H1 (cell line): ENCODE measurements around the gene CGNL1. TPM values are rescaled to one million over a fixed set of nuclear protein-coding genes. Genes with fewer than 3 reads are reported as not detected.

ENCODE experiments used
- CTCF ChIA-PET: fragments of 300-600 bp; sonication (Branson Sonifier 250); formaldehyde crosslinking; loops from one replicate; lab custom pipeline; 2021; ENCODE audit not compliant: partially characterized antibody; lab: Charles Lee
- POLR2A ChIA-PET: fragments of 300-600 bp; sonication (Branson Sonifier 250); formaldehyde crosslinking; loops from one replicate; lab custom pipeline; 2021; ENCODE audit warnings: inconsistent platforms; ENCODE audit not compliant: partially characterized antibody; lab: Charles Lee
- DNase-seq, 2 experiments: peaks; one replicate each; pipeline versions ENCODE4 v3.0.0 to v3.0.0-alpha.2; 2010 to 2022; ENCODE audit warnings: low spot score in 2 of 2, low read depth in 1 of 2, mixed read lengths in 1 of 2
- FAIRE-seq: peaks from 2 replicates; lab custom pipeline; 2011; peaks lifted over from hg19 to GRCh38; lab: Jason Lieb, UNC
- H2AFZ ChIP-seq: 2 replicates; pipeline ENCODE4 v1.8.1; 2012; ENCODE audit warnings: low read length, inconsistent platforms
- H2AK5ac ChIP-seq: 2 replicates; pipeline ENCODE4 v1.6.1; 2013; ENCODE audit warnings: low read depth, low read length
- H2BK120ac ChIP-seq: replicated peaks from 2 replicates; pipeline ENCODE3; 2013; ENCODE audit warnings: low read depth, low read length, inconsistent platforms
- H2BK12ac ChIP-seq: 2 replicates; pipeline ENCODE4 v1.6.1; 2013; ENCODE audit warnings: low read depth, low read length
- H2BK15ac ChIP-seq: 2 replicates; pipeline ENCODE4 v1.6.1; 2013; ENCODE audit warnings: low read length
- H2BK20ac ChIP-seq: 2 replicates; pipeline ENCODE4 v1.6.1; 2013; ENCODE audit warnings: low read length
- H2BK5ac ChIP-seq: 2 replicates; pipeline ENCODE4 v1.6.1; 2013; ENCODE audit warnings: low read depth, low read length
- H3K14ac ChIP-seq: 2 replicates; pipeline ENCODE4 v1.6.1; 2013; ENCODE audit warnings: inconsistent platforms; ENCODE audit not compliant: insufficient read length
- H3K18ac ChIP-seq: 2 replicates; pipeline ENCODE4 v1.6.1; 2013; ENCODE audit warnings: low read length; ENCODE audit errors: extremely low read depth
- H3K23ac ChIP-seq: 2 replicates; pipeline ENCODE4 v1.6.1; 2013; ENCODE audit warnings: inconsistent platforms; ENCODE audit not compliant: insufficient read length
- H3K23me2 ChIP-seq: 2 replicates; pipeline ENCODE4 v1.6.1; 2013; ENCODE audit warnings: low read depth, low read length
- H3K27ac ChIP-seq: 2 replicates; pipeline ENCODE4 v1.6.1; 2011; ENCODE audit warnings: low read depth, low read length, inconsistent platforms
- H3K27me3 ChIP-seq, 4 experiments: replicated peaks in 1 of 4; 1 replicate in 1 of 4; 2 replicates in 3 of 4; pipeline versions ENCODE4 v1.6.1 to v1.8.1; 2011 to 2013; ENCODE audit warnings: low read length in 3 of 4, mild to moderate bottlenecking in 3 of 4, inconsistent platforms in 2 of 4, mixed read lengths in 2 of 4, moderate library complexity in 1 of 4; ENCODE audit not compliant: control insufficient read depth in 3 of 4, insufficient read depth in 3 of 4; ENCODE audit errors: extremely low read depth in 1 of 4
- H3K36me3 ChIP-seq, 4 experiments: 2 replicates each; pipeline versions ENCODE4 v1.6.1 to v1.8.1; 2011 to 2013; ENCODE audit warnings: mild to moderate bottlenecking in 4 of 4, low read length in 3 of 4, moderate library complexity in 2 of 4, control low read depth in 1 of 4, inconsistent platforms in 1 of 4; ENCODE audit not compliant: insufficient read depth in 4 of 4, control insufficient read depth in 2 of 4
- H3K4ac ChIP-seq: replicated peaks from 2 replicates; pipeline ENCODE3; 2013; ENCODE audit warnings: low read length, low read depth, mixed read lengths, inconsistent platforms; ENCODE audit not compliant: insufficient read length
- H3K4me1 ChIP-seq, 4 experiments: replicated peaks in 1 of 4; 1 replicate in 1 of 4; 2 replicates in 3 of 4; pipeline versions ENCODE4 v1.6.1 to v1.8.1; 2011 to 2013; ENCODE audit warnings: low read length in 3 of 4, inconsistent platforms in 2 of 4, mixed read lengths in 1 of 4; ENCODE audit not compliant: insufficient read depth in 4 of 4, control insufficient read depth in 3 of 4
- H3K4me2 ChIP-seq, 2 experiments: 2 replicates each; pipeline versions ENCODE4 v1.6.1 to v1.8.1; 2011 to 2013; ENCODE audit warnings: low read depth in 2 of 2, low read length in 2 of 2, control low read depth in 1 of 2, inconsistent platforms in 1 of 2, mild to moderate bottlenecking in 1 of 2; ENCODE audit not compliant: insufficient read depth in 1 of 2
- H3K4me3 ChIP-seq, 4 experiments: fragments of 200-600, 300-600 bp in 1 of 4; sonication (generic), shearing (Covaris generic), sonication (Bioruptor Twin) in 1 of 4; 2 replicates each; pipeline versions ENCODE4 v1.5.1 to v1.8.1; 2011 to 2016; ENCODE audit warnings: low read length in 4 of 4, low read depth in 3 of 4, control low read depth in 2 of 4, inconsistent platforms in 2 of 4, mild to moderate bottlenecking in 2 of 4, mixed read lengths in 1 of 4, moderate library complexity in 1 of 4; ENCODE audit not compliant: insufficient read depth in 2 of 4; ENCODE audit errors: extremely low read depth in 1 of 4
- H3K56ac ChIP-seq: replicated peaks from 2 replicates; pipeline ENCODE3; 2013; ENCODE audit warnings: low read depth, mild to moderate bottlenecking, mixed read lengths, low read length, inconsistent platforms; ENCODE audit not compliant: insufficient read length
- H3K79me1 ChIP-seq: 2 replicates; pipeline ENCODE4 v1.6.1; 2013; ENCODE audit warnings: low read depth, low read length, control low read depth
- H3K79me2 ChIP-seq, 2 experiments: 2 replicates each; pipeline versions ENCODE4 v1.6.1 to v1.8.1; 2012 to 2013; ENCODE audit warnings: low read length in 2 of 2, mild to moderate bottlenecking in 2 of 2, inconsistent platforms in 1 of 2; ENCODE audit not compliant: insufficient read depth in 2 of 2, control insufficient read depth in 1 of 2
- H3K9ac ChIP-seq, 4 experiments: replicated peaks in 1 of 4; 1 replicate in 1 of 4; 2 replicates in 3 of 4; pipeline versions ENCODE4 v1.6.1 to v1.8.1; 2011 to 2013; ENCODE audit warnings: low read depth in 3 of 4, low read length in 3 of 4, control low read depth in 2 of 4, mild to moderate bottlenecking in 2 of 4, moderate library complexity in 2 of 4, inconsistent platforms in 1 of 4; ENCODE audit errors: extremely low read depth in 1 of 4
- H3K9me3 ChIP-seq, 2 experiments: 2 replicates each; pipeline versions ENCODE4 v1.6.1 to v1.8.1; 2012 to 2013; ENCODE audit warnings: mild to moderate bottlenecking in 2 of 2, moderate library complexity in 2 of 2, control low read depth in 1 of 2, inconsistent platforms in 1 of 2, low read depth in 1 of 2, low read length in 1 of 2, mixed read lengths in 1 of 2; ENCODE audit not compliant: insufficient read depth in 2 of 2
- H4K20me1 ChIP-seq, 2 experiments: replicated peaks in 1 of 2; 2 replicates each; pipeline versions ENCODE3 to v1.8.1; 2011 to 2013; ENCODE audit warnings: inconsistent platforms in 2 of 2, low read length in 2 of 2, mild to moderate bottlenecking in 1 of 2; ENCODE audit not compliant: insufficient read depth in 2 of 2, control insufficient read depth in 1 of 2
- H4K5ac ChIP-seq: 2 replicates; pipeline ENCODE4 v1.6.1; 2013; ENCODE audit warnings: low read length, low read depth, mixed read lengths, inconsistent platforms; ENCODE audit not compliant: insufficient read length
- H4K8ac ChIP-seq: 2 replicates; pipeline ENCODE4 v1.8.0; 2013; ENCODE audit warnings: mild to moderate bottlenecking, moderate library complexity, low read length, inconsistent platforms; ENCODE audit not compliant: insufficient read depth; ENCODE audit errors: extremely low read depth
- H4K91ac ChIP-seq: replicated peaks from 2 replicates; pipeline ENCODE3; 2013; ENCODE audit warnings: low read length, mixed read lengths, inconsistent platforms; ENCODE audit not compliant: insufficient read length
- CEBPB ChIP-seq: IDR thresholded peaks from 2 replicates; pipeline ENCODE4 v1.6.1; 2012; ENCODE audit warnings: low read depth, low read length
- CTCF ChIP-seq, 3 experiments: IDR thresholded peaks; 1 replicate in 2 of 3; 2 replicates in 1 of 3; pipeline versions ENCODE4 v1.5.1 to v1.6.1; 2011; ENCODE audit warnings: low read length in 3 of 3, mild to moderate bottlenecking in 3 of 3, inconsistent platforms in 2 of 3, low read depth in 1 of 3, moderate library complexity in 1 of 3; ENCODE audit not compliant: insufficient read depth in 1 of 3; ENCODE audit errors: control extremely low read depth in 1 of 3
- E2F6 ChIP-seq: IDR thresholded peaks from 2 replicates; pipeline ENCODE4 v1.6.1; 2012; ENCODE audit warnings: inconsistent platforms
- KDM5A ChIP-seq: fragments of 200-600 bp; IDR thresholded peaks from 2 replicates; pipeline ENCODE4 v1.7.1; 2012; ENCODE audit warnings: mild to moderate bottlenecking, low read length, inconsistent platforms, mixed read lengths
- MAFK ChIP-seq: IDR thresholded peaks from 2 replicates; pipeline ENCODE4 v1.6.1; 2012; ENCODE audit warnings: low read depth, mild to moderate bottlenecking, improper control_type of control experiment, low read length
- POLR2A ChIP-seq, 2 experiments: IDR thresholded peaks; 1 replicate in 1 of 2; 2 replicates in 1 of 2; pipeline ENCODE4 v1.6.1; 2011; ENCODE audit warnings: low read depth in 2 of 2, low read length in 2 of 2, mild to moderate bottlenecking in 2 of 2; ENCODE audit errors: control extremely low read depth in 1 of 2
- SIX5 ChIP-seq: IDR thresholded peaks from 2 replicates; pipeline ENCODE4 v1.6.1; 2011; ENCODE audit warnings: mild to moderate bottlenecking, low read depth, low read length
- TCF12 ChIP-seq: IDR thresholded peaks from 2 replicates; pipeline ENCODE4 v1.6.1; 2011; ENCODE audit warnings: low read depth, mild to moderate bottlenecking, low read length
- WGBS, 2 experiments: shearing (Covaris generic) in 1 of 2; methylation state at CpG; one replicate each; pipeline versions ENCODE4 v1.1.6 to v1.1.7; 2013 to 2015; ENCODE audit warnings: low lambda C conversion rate in 2 of 2, mixed read lengths in 2 of 2, inconsistent platforms in 1 of 2, low coverage in 1 of 2, missing lambda C conversion rate in 1 of 2; ENCODE audit not compliant: insufficient replicate concordance in 2 of 2, insufficient coverage in 1 of 2, insufficient read length in 1 of 2; ENCODE audit errors: extremely low coverage in 1 of 2, missing lambda C conversion rate in 1 of 2; 5-methylcytosine and 5-hydroxymethylcytosine counted together
- polyA plus RNA-seq, 7 experiments: library from polyadenylated mRNA; depleted of rRNA in 3 of 7; stranded (reverse) in 5 of 7; unstranded in 2 of 7; fragments of >200 nt in 5 of 7; fragments of 200-250 nt in 2 of 7; gene quantifications; 1 replicate in 5 of 7; 2 replicates in 1 of 7; 4 replicates in 1 of 7; pipeline versions ENCODE4 v1.2.1 to v1.2.3, GENCODE V29; 2011 to 2013; ENCODE audit warnings: missing spikeins in 2 of 7, mixed read lengths in 2 of 7
- total RNA-seq: library from RNA; stranded (reverse); fragmentation: NEBNext Ultra II Directional; extraction: Animal tissue kit (Norgen Biotek cat#: 25700); gene quantifications from 2 replicates; pipeline ENCODE4 v1.2.1, GENCODE V29; 2021

The CGNL1 gene
- total and polyA plus RNA-seq, 2 of the 8 experiments (the other 6 are each of a cell fraction or from before 2014, with no cell fraction given), result 21.8 to 75.6 TPM

GRCh38 chr15:57550640-57551039 is 174.3 kb downstream of the CGNL1 start:
- H3K9me3 ChIP-seq, result no peaks in the 10 kb centered on the region
- no peak overlapping the region for H2BK5ac ChIP-seq
- no peak overlapping the region for H3K27ac ChIP-seq
- H2BK15ac ChIP-seq, result no peak overlapping the region
- no peak overlapping the region for H3K9ac ChIP-seq
- H3K18ac ChIP-seq, result no peak overlapping the region
- POLR2A ChIA-PET, result no interaction called here
- H3K14ac ChIP-seq, result no peak overlapping the region
- H4K5ac ChIP-seq, result no peak overlapping the region
- no peak overlapping the region for H3K56ac ChIP-seq
- no peak overlapping the region for H2BK12ac ChIP-seq
- TF ChIP-seq MAFK, result no peak
- TF ChIP-seq KDM5A, result no peak
- TF ChIP-seq CTCF (IDR thresholded peaks at IDR 0.05; ENCODE audit: control extremely low read depth in 1 of 3, insufficient read depth in 1 of 3, low read depth in 1 of 3, low read length in 3 of 3), result no peak
- no peak for TF ChIP-seq TCF12
- no peak for TF ChIP-seq POLR2A (IDR thresholded peaks at IDR 0.05; ENCODE audit: control extremely low read depth in 1 of 2, low read depth in 2 of 2, low read length in 2 of 2)
- no peak for TF ChIP-seq E2F6
- TF ChIP-seq CEBPB, result no peak
- no peak for TF ChIP-seq SIX5
- DNase-seq, result no peak
- no peak overlapping the region for H3K23ac ChIP-seq
- no peak overlapping the region for H2BK20ac ChIP-seq
- FAIRE-seq, result no peak
- CTCF ChIA-PET, result interaction anchor here (1.3 to 4.7 kb wide), 4 partner anchors 9 to 39 kb away, joined by 4 to 29 read pairs (median 10); no protein-coding TSS in a partner anchor
- no peaks in the 10 kb centered on the region for H3K23me2 ChIP-seq
- H3K4me1 ChIP-seq, result peaks cover 0 to 13% (median 5%) of the 10 kb centered on the region in 4 experiments; a peak in 6 of 7 replicates
- no peak overlapping the region for H2BK120ac ChIP-seq
- no peak overlapping the region for H4K91ac ChIP-seq
- no peak overlapping the region for H2AFZ ChIP-seq
- H4K8ac ChIP-seq, result no peak overlapping the region
- H3K27me3 ChIP-seq, result no peaks in the 10 kb centered on the region
- H4K20me1 ChIP-seq, result no peaks in the 10 kb centered on the region
- H2AK5ac ChIP-seq, result no peak overlapping the region
- no peak overlapping the region for H3K4me2 ChIP-seq
- no peaks in the 10 kb centered on the region for H3K79me2 ChIP-seq
- H3K79me1 ChIP-seq, result no peaks in the 10 kb centered on the region
- peaks cover 18 to 49% (median 26%) of the 10 kb centered on the region in 4 experiments; a peak in 7 of 8 replicates for H3K36me3 ChIP-seq
- no peak overlapping the region for H3K4ac ChIP-seq
- H3K4me3 ChIP-seq, result no peak overlapping the region
- 90% methylated on average over 4 of the region's 4 CpGs; no CpG with 5 or more reads in 1 of the 2 experiments for WGBS, 2 experiments
